K562 (cell line): Measurements from ENCODE around the gene NUP62. TPM values are rescaled to one million over a fixed set of nuclear protein-coding genes. Genes with fewer than 3 reads are reported as not detected.

Source experiments
- ARNT ChIP-seq, 2 experiments: fragments of 450-650 bp; IDR thresholded peaks; 2 replicates each; pipeline ENCODE4 v1.6.1; 2016; ENCODE audit warnings: mild to moderate bottlenecking in 1 of 2
- ASH1L ChIP-seq: fragments of 450-650 bp; IDR thresholded peaks from 2 replicates; pipeline ENCODE4 v1.6.1; 2018; ENCODE audit warnings: borderline replicate concordance, mild to moderate bottlenecking, low read depth; ENCODE audit not compliant: partially characterized antibody
- ATF3 ChIP-seq, 2 experiments: fragments of 450-650 bp in 1 of 2; sonication (generic) in 1 of 2; formaldehyde crosslinking in 1 of 2; IDR thresholded peaks in 1 of 2; conservative IDR thresholded peaks in 1 of 2; 2 replicates each; pipeline versions ENCODE4 v1.6.1 to v1.8.1; 2016 to 2023; ENCODE audit warnings: mild to moderate bottlenecking in 2 of 2, moderate library complexity in 2 of 2, inconsistent platforms in 1 of 2, missing genetic modification reagents in 1 of 2
- CSDE1 ChIP-seq, 2 experiments: fragments of 450-650 bp; IDR thresholded peaks; 2 replicates each; pipeline ENCODE4 v1.6.1; 2016; ENCODE audit warnings: mild to moderate bottlenecking in 1 of 2
- DPF2 ChIP-seq: fragments of 450-650 bp; IDR thresholded peaks from 2 replicates; pipeline ENCODE4 v1.6.1; 2016
- E2F3 ChIP-seq: fragments of 250-450 bp; sonication (Bioruptor Pico); IDR thresholded peaks from 2 replicates; pipeline ENCODE4 v1.4.0; 2020; ENCODE audit warnings: mild to moderate bottlenecking
- EGR1 ChIP-seq: fragments of 450-650 bp; conservative IDR thresholded peaks from 2 replicates; pipeline ENCODE4 v1.6.1; 2017; ENCODE audit warnings: mild to moderate bottlenecking
- ETS1 ChIP-seq: conservative IDR thresholded peaks from 2 replicates; pipeline ENCODE4 v1.6.1; 2011; ENCODE audit warnings: low read depth, mild to moderate bottlenecking, low read length; ENCODE audit not compliant: control insufficient read depth
- NFATC3 ChIP-seq: fragments of 450-650 bp; IDR thresholded peaks from 2 replicates; pipeline ENCODE4 v1.6.1; 2017; ENCODE audit warnings: mild to moderate bottlenecking
- NFYB ChIP-seq: IDR thresholded peaks from 2 replicates; pipeline ENCODE4 v1.6.1; 2011; ENCODE audit warnings: mild to moderate bottlenecking, moderate library complexity; ENCODE audit not compliant: insufficient read length; ENCODE audit errors: extremely low read depth
- PRPF4 ChIP-seq: fragments of 200-400 bp; formaldehyde crosslinking; IDR thresholded peaks from one replicate; pipeline ENCODE4 v1.6.1; 2017; ENCODE audit warnings: low read length, low read depth, mild to moderate bottlenecking; ENCODE audit not compliant: insufficient read depth, poor library complexity, severe bottlenecking
- RAD21 ChIP-seq, 2 experiments: fragments of 250-450 bp in 1 of 2; fragments of 450-650 bp in 1 of 2; sonication (Bioruptor Pico) in 1 of 2; formaldehyde crosslinking in 1 of 2; IDR thresholded peaks in 1 of 2; conservative IDR thresholded peaks in 1 of 2; 2 replicates each; pipeline versions ENCODE4 v1.4.0 to v1.8.0; 2020 to 2022; ENCODE audit warnings: mild to moderate bottlenecking in 2 of 2, moderate library complexity in 1 of 2
- SIX5 ChIP-seq, 2 experiments: IDR thresholded peaks; 2 replicates each; pipeline ENCODE4 v1.6.1; 2011; ENCODE audit warnings: low read length in 2 of 2, borderline replicate concordance in 1 of 2, low read depth in 1 of 2, mild to moderate bottlenecking in 1 of 2, moderate library complexity in 1 of 2; ENCODE audit not compliant: insufficient read depth in 1 of 2
- THAP7 ChIP-seq: fragments of 250-450 bp; sonication (Bioruptor Pico); IDR thresholded peaks from 2 replicates; pipeline ENCODE4 v1.5.0; 2021
- ZNF324 ChIP-seq: fragments of 250-450 bp; sonication (Bioruptor Pico); IDR thresholded peaks from 2 replicates; pipeline ENCODE4 v1.4.0; 2020; ENCODE audit warnings: mild to moderate bottlenecking
- ZNF395 ChIP-seq: fragments of 200-800 bp; sonication (Bioruptor generic); IDR thresholded peaks from 2 replicates; pipeline ENCODE4 v1.6.1; 2017; ENCODE audit warnings: missing genetic modification characterization, missing compliant biosample characterization
- ZNF609 ChIP-seq: sonication (generic); formaldehyde crosslinking; IDR thresholded peaks from 2 replicates; pipeline ENCODE4 v1.8.1; 2023; ENCODE audit warnings: missing genetic modification reagents, mild to moderate bottlenecking, borderline replicate concordance
- polyA plus RNA-seq, 8 experiments: library from polyadenylated mRNA; depleted of rRNA in 4 of 8; stranded (reverse) in 5 of 8; unstranded in 3 of 8; fragments of >200 nt; fragmentation: Nextera tagmentation in 2 of 8; fragmentation: Illumina TruSeq in 1 of 8; extraction: Ambion mirVana in 2 of 8; extraction: Trizol in 1 of 8; gene quantifications; 2 replicates each; pipeline versions ENCODE4 v1.2.1 to v1.2.3, GENCODE V29; 2011 to 2014; ENCODE audit warnings: inconsistent platforms in 1 of 8, missing spikeins in 1 of 8
- total RNA-seq, 7 experiments: library from RNA; depleted of rRNA in 6 of 7; stranded (reverse); fragments of >200 nt in 6 of 7; fragmentation: Illumina TruSeq in 2 of 7; extraction: Trizol in 2 of 7; gene quantifications; 2 replicates each; pipeline versions ENCODE4 v1.2.1 to v1.2.3, GENCODE V29; 2011 to 2021; ENCODE audit warnings: low replicate concordance in 1 of 7

Gene NUP62
- total and polyA plus RNA-seq, 9 of the 15 experiments (the other 6 are each of a cell fraction or from before 2014, with no cell fraction given), result 16.9 to 109 (median 66.0) TPM

- TF ChIP-seq ZNF609 (CRISPR knock-in tag), result no peak
- no peak for TF ChIP-seq PRPF4
- peak in 1 of 2 experiments; percentile 97; a peak in 2 of 4 replicates for TF ChIP-seq CSDE1 (IDR thresholded peaks at IDR 0.05)
- peak; percentile 80; the same call in 1 of the 2 replicates for TF ChIP-seq ETS1
- peak; percentile 63 to 74; a peak in 3 of 4 replicates for TF ChIP-seq SIX5 (IDR thresholded peaks at IDR 0.05; ENCODE audit: borderline replicate concordance in 1 of 2, insufficient read depth in 1 of 2, low read depth in 1 of 2, low read length in 2 of 2)
- TF ChIP-seq ASH1L, result peak; percentile 21
- no peak for TF ChIP-seq THAP7 (CRISPR knock-in tag)
- 0 out of 2 replicates have a peak, but pooled peaks have one; percentile 48 for TF ChIP-seq DPF2
- TF ChIP-seq EGR1, result peak; percentile 61
- peak; percentile 63; the same call in 1 of the 2 replicates for TF ChIP-seq NFATC3
- TF ChIP-seq ARNT (IDR thresholded peaks at IDR 0.05), result 0 out of 4 replicates have a peak, but pooled peaks of 1 of the 2 experiments have one; percentile 72
- peak; percentile 86 for TF ChIP-seq ZNF395
- TF ChIP-seq NFYB, result no peak
- TF ChIP-seq E2F3 (CRISPR knock-in tag), result peak; percentile 21; the same call in 1 of the 2 replicates
- TF ChIP-seq RAD21 (CRISPR knock-in tag; conservative IDR thresholded peaks at IDR 0.05 in 1 of 2, IDR thresholded peaks at IDR 0.05 in 1 of 2), result no peak
- TF ChIP-seq ZNF324, result 0 out of 2 replicates have a peak, but pooled peaks have one; percentile 23
- peak; percentile 87 for TF ChIP-seq ATF3 (IDR thresholded peaks at IDR 0.05)
- TF ChIP-seq ATF3 (CRISPR knock-in tag; conservative IDR thresholded peaks at IDR 0.05), result peak; percentile 92
Observed at GRCh38 chr19:49876422-49877019, 52.8 kb downstream of the NUP62 start (continued).
